HS-5 (cell line): Measurements from ENCODE around the gene NCSTN.

Experiments used
- DNase-seq: peaks from one replicate; pipeline ENCODE4 v3.0.0-alpha.2; 2012; ENCODE audit warnings: low read depth

The NCSTN gene

DNA sequence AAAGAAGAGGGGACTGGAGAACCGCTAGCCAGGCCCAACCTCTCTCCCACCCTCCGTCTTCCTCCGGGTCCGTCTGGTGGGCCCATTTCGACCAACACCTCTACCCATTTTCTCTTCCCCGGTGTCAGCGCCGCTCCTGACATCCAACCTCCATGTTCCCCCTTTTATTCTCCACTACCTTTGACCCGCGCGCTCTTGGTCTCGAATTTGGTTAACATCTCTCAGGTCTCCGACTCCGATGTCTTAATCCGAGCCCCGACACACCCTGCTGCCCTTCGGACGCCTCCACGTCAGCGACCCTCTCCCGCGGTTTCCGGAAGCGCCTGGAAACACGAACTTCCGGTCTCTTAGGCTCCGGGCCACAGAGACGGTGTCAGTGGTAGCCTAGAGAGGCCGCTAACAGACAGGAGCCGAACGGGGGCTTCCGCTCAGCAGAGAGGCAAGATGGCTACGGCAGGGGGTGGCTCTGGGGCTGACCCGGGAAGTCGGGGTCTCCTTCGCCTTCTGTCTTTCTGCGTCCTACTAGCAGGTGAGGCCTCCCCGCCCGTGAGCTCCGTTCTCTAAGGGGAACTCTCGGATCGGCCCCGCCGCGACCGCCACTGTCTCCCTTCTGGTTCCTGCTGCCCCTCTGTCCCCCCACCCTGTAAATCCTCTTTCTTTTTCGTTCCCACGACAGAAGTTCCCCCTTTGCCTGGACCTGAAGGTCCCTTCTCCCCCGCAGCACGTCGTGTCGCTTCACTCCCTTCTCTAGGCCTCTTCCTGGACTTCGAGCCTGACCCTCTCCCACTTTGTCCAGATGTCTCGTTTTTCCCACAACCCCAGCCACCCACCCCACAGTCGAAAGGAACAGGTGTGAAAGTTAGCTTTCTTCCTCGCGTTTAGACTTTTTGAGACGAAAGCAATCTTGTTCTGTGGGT is at the start of gene NCSTN, which contains the start of gene COPA:
Gene NCSTN (plus strand): TSS at position 431 of the 917 bp plus-strand sequence. CDS start 14 bp downstream, at position 445.
Gene COPA (minus strand): TSS at position 298 of the 917 bp plus-strand sequence. CDS start 80 bp downstream, at position 218.
- peak; percentile 82 for DNase-seq

DNA sequence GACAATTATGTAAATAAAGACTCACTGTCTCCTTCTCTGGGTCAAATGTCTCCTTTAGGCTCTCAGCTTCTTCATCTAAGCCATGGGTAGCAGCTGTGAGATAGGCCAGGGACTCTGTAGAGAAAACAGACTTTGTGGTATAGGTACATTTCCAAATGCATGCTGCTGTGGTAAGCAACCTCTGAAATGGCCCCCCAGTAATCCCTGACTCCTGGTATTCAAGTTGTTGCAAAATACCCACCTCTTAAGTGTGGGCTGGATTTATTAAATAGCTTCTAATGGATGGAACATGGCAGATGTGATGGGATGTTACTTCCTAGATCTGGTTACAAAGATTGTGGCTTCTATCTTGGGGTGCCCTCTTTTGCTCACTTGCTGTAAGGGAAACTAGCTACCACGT is 47.1 kb upstream of the NCSTN start:
- DNase-seq = no peak

DNA sequence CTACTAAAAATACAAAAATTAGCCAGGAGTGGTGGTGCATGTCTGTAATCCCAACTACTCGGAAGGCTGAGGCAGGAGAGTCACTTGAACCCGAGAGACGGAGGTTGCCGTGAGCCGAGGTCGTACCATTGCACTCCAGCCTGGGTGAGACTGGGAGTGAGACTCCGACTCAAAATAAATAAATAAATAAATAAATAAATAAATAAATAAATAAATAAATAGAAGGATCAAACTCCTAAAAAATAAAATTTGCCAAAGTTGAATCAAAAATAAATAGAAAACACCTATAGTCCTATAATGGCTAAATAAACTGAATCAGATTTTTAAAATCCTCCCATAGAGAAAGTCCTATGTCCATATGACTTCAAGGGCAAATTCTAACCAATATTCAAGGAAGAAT is 43.0 kb upstream of the NCSTN start:
- no peak for DNase-seq

DNA sequence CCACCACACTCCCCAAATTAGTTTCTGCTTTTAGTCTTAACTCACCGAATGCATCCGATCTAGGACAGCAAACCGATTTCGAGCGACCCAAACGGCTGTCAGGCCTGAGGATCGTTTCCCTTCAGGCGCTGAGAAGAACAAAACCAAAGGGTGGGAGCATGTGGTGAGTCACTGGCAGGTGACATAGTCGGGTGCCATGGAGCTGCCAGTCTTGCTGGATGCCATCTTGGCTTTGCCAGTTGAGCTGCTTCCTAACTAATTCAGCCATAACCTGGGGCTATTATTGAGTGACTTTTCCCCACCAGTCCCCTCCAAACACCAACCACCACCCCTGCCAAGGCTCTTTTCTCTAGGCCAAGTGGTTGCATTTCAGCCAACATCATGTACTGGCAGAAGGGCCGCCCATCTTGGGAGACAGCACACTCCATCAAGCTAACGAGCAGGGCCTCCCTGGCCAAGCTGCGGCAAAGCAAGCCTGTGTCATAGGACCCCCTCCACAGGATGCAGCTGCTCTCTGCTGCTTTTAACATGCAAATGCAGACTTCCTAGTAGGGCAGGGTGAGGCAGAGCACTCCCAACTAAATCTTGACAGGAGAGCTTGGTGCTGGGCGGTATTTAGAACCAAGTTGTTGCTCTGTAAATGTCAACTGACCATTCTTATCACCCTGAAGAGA is 35.9 kb upstream of the NCSTN start:
- no peak for DNase-seq

DNA sequence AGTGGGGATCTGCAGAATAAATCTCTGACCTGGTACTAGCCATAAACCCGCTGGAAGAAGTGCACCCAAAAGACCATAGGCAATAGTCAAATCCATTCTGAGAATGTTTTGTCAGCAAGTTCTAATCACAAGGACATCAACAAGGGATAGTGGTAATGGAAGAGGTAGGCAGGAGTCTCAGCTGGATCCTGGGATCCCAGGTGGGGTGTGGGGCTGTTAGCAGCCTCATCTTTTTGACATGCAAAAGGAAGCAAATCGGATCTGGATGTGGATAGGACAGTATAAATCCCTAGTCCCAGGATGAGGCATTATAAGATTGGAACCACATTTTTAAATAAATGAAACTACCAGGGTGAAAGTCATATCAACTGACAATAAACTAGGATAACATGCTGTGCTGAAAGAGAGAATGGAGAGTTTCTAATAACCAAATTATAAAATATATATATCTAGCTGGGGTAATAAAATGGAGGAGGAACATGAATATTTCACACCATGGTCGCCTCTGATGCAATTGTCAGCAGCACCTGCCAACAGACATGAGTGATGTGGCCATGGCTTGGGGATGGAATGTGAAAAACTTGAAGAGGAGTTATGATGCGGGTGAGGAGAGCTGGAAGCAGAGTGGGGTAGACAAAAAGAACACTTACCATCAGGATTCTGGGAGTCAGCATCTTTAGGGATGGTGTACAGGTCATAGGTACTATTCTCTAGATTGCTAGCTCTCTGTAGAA is 34.6 kb upstream of the NCSTN start:
- DNase-seq = no peak

DNA sequence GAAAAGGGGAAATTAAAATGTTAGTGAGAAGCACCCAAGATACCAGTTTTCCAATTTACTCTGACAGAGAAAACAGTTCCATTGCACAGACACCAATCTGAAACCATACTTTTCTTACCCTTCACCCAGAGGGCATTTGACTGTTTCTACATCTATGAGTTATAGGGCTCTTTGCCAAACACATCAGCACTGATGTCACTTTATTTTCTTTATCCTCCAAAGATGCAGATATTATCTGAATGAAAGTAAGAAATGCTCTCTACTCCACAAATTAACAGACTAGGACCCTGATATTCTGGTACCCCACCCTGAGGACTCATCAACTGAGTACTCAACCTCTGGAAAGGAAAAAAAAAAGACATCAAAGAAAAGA is 34.0 kb upstream of the NCSTN start:
- no peak for DNase-seq

DNA sequence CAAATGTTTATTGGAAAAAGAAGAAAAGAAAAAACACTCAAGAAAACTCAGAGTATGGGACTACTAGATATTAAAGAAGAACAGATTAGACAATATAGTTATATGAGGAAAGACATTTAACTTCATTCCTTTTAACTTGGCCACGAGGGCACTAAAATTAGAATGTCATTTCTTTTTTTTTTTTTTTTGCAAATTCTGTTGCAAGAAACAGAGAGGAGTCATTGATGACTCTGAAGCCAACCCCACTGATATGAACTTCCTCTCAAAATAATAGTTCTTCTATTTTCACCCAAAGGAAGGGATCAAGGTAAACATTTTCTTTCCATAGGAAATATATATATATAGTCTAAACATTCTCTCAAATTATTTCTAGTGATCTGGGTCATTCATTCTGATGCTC is 33.6 kb upstream of the NCSTN start:
- DNase-seq = no peak

DNA sequence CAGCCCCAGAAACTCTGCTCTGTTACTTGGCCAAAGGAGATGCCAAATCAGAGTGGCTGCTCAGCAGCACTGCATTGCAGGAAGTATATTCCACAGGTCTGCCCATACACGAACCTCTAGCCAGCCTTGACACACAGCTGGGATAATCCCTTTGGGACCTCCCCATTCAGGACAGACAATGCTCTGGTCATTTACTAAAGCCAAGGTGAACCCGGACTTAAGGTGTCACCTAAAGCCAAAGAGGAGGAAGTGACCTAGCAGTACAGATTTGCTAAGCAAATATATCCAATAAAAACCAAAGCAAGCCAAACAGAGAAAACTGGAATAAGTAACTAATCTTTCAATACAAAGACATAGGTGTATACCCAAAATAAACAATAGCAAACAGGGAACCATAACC is 27.8 kb upstream of the NCSTN start:
- no peak for DNase-seq

DNA sequence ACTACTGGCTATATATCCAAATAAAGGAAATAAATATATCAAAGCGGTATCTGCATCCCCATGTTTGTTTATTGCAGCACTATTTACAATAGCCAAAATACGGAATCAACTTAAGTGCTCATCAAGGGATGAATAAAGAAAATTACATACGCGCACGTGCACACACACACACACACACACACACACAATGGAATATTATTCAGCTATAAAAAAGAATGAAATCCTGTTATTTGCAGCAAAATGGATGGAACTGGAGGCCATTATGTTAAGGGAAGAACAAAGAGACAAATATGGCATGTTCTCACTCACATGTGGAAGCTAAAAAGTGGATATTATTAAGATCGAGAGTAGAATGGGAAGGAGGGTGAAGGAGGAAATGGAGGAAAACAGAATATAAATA is 20.4 kb upstream of the NCSTN start:
- no peak for DNase-seq

DNA sequence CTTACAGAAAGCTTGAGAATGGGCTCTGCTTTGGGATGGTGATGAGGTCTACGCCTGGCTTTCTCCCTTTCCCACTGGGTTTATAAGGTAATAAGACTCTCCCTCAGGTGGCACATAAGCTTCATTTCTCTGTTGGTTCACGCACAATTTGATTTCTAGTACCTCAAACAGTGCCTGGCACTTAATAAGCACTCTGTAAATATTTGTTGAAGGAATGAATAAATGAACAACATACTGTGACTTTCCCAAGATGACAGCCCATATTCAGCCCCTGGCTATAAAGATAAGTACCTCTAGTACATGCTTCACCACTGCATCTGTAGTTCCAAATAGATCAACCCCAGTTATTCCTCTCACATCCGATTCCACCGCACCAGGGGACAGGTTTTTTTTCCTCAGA is 17.9 kb upstream of the NCSTN start:
- DNase-seq = no peak

DNA sequence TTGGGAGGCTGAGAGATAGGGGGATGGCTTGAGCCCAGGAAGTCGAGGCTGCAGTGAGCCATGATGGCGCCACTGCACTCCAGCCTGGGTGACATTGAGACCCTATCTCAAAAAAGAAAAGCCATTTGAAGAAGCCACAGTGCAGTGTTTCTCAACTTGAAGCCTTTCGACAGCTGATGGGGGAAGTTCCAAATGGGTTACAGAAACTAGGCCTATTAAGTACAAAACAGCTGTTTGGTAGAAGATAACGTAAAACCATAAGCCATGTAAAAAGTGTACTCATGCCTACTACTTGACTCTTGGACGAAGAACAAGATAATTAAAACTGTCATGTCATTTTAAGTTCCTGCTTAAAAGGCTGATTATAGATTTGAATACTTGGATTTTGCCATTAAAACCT is 16.8 kb upstream of the NCSTN start:
- DNase-seq = no peak

DNA sequence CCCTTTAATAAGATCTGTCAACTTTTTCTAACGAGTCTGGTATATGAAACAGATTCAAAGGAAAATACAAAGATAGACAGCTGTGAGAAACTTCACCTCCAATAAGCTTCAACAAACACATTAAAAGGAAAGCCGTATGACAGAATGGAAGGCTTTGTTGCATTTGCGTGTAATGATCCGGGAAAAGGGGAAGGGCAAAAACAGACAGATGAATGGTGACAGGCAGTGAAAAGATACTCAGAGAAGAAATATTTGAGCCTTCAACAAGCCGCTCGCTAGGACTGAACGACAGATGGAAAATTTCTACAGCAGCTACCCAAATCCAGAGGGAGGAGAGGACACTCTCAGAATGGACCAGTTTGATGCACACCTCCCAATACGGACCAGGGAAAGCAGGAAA is 15.0 kb upstream of the NCSTN start:
- DNase-seq = no peak

DNA sequence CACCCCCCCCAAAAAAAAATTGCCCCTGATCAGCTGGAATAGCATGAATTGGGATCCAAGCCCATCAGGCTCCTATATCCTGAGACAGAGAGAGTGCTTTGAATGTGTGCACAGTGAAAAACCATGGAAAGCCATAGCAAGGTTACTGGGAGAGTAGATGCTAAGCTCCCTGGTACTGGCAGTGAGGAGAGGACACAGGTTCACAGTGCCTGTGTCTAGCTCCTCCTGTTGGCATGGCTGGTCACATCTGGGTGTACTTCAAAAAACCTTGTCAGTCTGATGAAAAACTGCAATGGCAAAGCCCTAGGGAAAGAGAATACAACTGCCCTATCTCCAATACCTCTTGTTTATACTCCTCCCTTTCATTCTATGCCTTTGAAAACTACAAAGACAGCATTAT is 13.1 kb upstream of the NCSTN start:
- DNase-seq = no peak

DNA sequence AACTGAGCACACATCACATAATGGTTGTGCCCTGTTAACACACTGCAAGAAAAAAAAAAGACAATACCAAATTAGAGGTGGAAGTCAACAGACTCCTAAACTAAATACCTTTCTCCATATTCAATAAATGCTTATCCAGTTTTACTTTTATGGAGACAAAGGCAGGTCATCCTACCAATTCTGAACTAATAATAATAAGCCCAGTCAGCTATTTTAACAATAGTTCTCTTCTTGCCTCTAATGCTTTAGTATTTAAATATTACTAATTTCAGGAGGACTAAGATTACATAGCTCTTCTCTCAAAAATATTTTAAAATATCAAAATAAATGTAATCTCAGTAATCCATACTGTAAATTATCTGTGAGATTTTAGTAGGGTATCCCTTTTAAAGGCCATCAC is 10.7 kb upstream of the NCSTN start:
- no peak for DNase-seq

DNA sequence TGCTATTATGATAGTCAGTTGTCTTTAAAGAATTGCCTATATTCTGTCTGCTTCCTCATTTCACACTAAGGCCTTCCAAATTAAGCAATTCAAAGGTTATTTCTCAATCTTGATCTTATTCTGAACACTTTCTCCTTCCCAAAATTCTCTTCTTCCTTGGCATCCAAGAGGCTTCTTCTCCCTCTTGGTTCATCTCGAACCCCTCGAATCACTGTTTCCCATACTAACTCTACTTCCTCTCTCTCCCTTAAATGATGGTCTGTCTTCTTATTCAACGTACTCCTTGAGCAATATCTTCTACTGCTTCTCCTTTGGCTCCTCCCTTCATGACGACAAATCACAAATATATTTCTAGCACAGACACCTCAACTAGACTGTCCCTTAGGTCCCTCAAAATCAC is 4.6 kb upstream of the NCSTN start:
- no peak for DNase-seq

DNA sequence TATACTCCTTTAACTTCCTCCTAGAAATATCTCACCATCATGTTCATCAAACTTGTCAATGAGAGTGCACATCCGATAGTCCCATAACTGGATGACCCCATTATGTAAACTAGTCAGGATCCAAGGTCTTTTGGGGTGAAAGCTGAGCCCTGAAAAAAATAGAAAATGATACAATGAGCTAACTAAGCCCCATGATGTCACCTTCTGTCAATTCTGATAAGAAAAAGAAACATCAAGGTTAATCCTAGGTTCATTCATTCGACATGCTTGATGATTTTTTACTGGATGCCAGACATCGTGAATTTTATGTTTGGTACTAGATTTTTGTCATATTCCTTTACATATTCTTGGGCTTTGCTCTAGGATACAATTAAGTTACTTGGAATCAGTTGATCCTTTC is 3.0 kb upstream of the NCSTN start:
- DNase-seq = no peak

DNA sequence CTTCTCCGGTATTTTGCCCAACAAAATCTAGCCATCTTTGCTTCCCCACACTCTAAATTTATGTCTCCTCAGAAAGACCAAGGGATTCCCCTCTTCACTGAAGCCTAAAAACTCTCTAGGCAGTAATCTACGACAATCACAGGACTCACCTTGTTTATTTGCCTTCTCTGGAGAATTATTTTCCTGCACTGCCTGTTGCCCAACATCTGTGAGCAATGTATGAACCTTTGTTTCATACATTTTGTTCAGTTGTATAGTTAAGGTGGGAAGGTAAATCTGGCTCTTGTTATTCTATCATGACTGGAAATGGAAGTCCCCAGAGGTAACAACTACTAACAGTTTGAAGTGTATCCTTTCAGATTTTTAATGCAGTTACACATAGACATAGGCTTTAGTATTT is 2.3 kb upstream of the NCSTN start:
- DNase-seq = no peak

DNA sequence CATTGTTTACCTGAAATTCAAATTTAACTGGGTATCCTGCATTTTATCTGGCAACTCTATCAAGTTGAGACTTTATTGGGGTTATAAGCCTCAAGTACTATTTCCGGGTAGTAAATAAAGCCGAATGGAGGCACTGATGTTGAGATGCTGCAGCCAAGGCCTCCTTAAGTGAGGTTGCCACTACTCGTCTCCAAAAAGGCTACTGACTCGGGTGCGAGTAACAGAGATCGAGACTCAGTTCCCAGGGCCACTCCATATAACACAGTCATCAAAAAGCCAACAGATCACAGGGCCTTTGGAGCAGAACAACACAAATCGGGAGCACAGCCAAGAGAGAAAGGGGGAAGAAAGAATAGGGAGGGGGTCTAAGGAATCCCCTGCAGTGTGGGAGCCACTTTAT is 657 bp upstream of the NCSTN start:
- DNase-seq = no peak

DNA sequence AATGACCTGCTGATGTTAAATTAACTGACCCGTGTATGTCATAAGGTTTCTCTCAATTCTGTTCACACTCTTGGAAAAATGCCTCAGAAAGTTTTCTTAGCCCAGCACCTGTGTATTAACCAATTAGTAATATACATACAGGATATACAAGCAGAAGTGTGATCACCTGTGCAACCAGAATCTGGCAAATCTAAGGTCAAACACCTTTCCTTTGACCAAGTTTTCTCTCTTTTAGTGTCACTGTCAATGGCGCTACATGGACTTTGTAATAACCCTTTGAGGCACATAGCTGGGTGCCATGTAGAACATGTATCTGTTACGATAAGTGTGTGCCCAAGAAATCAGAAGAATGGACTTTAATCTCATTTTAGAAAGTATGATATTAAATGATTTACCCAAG is 1.1 kb downstream of the NCSTN start:
- no peak for DNase-seq

DNA sequence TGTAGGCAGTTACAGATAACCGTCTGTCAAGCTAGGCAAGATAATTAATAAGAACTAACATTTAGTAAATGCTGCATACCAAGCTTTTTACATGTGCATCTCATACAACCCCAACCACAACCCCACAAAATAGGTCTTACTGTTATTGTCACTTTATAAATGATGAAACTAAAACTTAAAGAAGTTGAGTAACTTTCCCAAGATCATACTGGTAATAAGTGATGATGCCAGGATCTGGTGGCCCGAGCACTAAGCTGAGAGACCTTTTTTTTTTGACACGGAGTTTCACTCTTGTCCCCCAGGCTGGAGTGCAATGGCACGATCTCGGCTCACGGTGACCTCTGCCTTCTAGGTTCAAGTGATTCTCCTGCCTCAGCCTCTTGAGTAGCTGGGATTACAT is 1.8 kb downstream of the NCSTN start:
- no peak for DNase-seq

DNA sequence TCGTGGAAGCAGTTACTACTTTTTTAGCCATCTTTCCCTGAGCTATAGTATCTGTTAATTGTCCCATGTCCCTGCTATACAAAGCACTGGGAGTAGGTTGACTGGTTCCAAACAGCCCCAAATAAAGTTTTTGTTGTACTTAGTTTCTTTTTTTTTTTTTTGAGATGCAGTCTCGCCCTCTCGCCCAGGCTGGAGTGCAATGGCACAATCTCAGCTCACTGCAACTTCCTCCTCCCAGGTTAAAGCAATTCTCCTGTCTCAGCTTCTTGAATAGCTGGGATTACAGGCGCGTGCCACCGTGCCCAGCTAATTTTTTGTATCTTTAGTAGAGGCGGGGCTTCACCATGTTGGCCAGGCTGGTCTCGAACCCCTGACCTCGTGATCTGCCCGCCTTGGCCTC is 3.3 kb downstream of the NCSTN start:
- DNase-seq = no peak

DNA sequence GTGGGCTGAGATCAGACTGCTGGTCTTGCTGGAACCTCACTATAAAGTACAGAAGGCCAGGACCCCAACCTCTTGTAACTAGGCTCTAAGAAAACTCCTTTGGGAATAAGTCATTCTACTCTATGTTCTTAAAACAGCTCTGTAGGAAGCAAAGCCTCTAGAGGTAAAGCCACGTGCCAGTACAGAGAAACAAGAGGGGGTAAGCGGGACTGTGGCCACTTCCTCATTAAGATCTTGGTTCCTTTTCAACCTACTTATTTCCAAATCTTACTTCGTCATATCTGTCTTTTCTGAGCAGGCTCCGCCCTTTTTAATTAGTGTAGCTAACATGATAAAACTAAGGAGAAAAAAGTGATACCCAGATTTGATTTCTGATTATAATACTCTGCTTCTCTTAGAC is 3.8 kb downstream of the NCSTN start:
- DNase-seq = no peak

DNA sequence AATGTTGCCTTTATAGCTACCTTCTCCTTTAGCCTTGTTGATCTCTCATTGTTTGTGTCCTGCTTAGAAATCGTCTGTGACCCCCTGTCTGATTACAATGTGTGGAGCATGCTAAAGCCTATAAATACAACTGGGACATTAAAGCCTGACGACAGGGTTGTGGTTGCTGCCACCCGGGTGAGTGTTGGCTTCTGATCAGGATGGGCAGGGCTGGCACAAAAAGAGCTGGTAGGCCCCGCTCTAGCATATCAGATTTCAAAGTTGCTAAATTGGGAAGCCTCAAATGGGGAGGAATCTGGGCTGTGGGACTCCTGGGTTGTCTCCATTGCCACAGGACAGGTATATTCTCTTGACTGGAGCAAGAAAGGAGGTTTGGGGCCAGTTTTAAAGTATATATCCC is 8.4 kb downstream of the NCSTN start:
- no peak for DNase-seq
